ENCODE data around the gene TLE5.

Gene TLE5

GRCh38 chr19:3098515-3099346 is 36.4 kb upstream of the TLE5 start:
- Histone ChIP-seq H2AFZ (ENCODE audit: low read length) (no peak overlapping the region), H3K79me1 (ENCODE audit: low read depth, low read length) (peaks cover 51% of the 10 kb centered on the region), H3K18ac (ENCODE audit: low read length) (no peak overlapping the region), H3K4me1 (ENCODE audit: control insufficient read depth in 2 of 2, insufficient read depth in 1 of 2, low read depth in 1 of 2, low read length in 2 of 2) (peaks cover 13 to 23% of the 10 kb centered on the region in 2 donors), H2BK5ac (ENCODE audit: low read length) (peak overlapping the region; percentile 22), H2BK120ac (ENCODE audit: low read depth, low read length) (no peak overlapping the region), H2BK12ac (ENCODE audit: low read length) (no peak overlapping the region), H3K4ac (ENCODE audit: low read length) (no peak overlapping the region), H3K27me3 (ENCODE audit: control insufficient read depth in 3 of 3, insufficient read depth in 3 of 3, low read depth in 1 of 3, low read length in 3 of 3) (no peaks in the 10 kb centered on the region), H3K23ac (ENCODE audit: low read depth, low read length, poor library complexity) (peak overlapping the region; percentile 9), H3K9me3 (replicated peaks in 1 of 2; ENCODE audit: control insufficient read depth in 2 of 2, insufficient read depth in 1 of 2, low read depth in 1 of 2, low read length in 2 of 2) (no peaks in the 10 kb centered on the region), H2AK5ac (ENCODE audit: low read depth, low read length) (no peak overlapping the region), H3K9ac (ENCODE audit: low read depth, low read length, poor library complexity) (no peak overlapping the region), H3K4me2 (ENCODE audit: insufficient read depth, low read length, poor library complexity, severe bottlenecking) (no peak overlapping the region), H3K27ac (replicated peaks; ENCODE audit: low read length) (no peak overlapping the region), H3K36me3 (replicated peaks in 1 of 2; ENCODE audit: control insufficient read depth in 2 of 2, insufficient read depth in 2 of 2, low read length in 2 of 2) (no peaks in the 10 kb centered on the region), H4K91ac (ENCODE audit: low read depth, low read length, poor library complexity) (no peak overlapping the region), H4K8ac (ENCODE audit: low read depth, low read length) (no peak overlapping the region), H2BK15ac (ENCODE audit: low read length) (no peak overlapping the region), H3K4me3 (ENCODE audit: low read length in 2 of 2) (no peak overlapping the region), H3K14ac (ENCODE audit: low read length) (peak overlapping the region; percentile 63)
- no CpG with 5 or more reads among the region's 40 CpGs for WGBS, 2 donors (ENCODE audit: extremely low coverage in 2 of 2, insufficient read length in 2 of 2, insufficient replicate concordance in 1 of 2)
- no peak for DNase-seq (ENCODE audit: low spot score)

DNA sequence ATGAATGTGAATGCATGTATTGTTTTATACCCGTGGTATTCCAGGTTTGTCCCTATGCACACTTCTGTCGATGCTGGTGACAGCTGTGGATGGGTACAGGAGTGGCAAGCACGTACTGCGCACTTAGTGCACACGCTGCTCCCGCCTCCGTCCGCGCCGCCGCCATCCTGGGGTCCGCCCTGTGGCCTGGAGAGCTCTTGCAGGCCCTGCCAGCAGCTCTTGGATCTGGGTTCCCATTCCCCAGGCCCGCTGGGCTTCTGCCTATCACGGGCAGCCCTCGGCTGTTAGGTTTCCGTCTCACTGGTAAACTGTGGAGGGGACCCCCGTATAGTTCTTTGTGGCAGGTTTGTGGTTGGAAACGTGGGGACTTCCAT is 35.8 kb upstream of the TLE5 start:
- Histone ChIP-seq H3K4me3 (ENCODE audit: low read length in 2 of 2) (no peak overlapping the region), H3K79me1 (ENCODE audit: low read depth, low read length) (peaks cover 51% of the 10 kb centered on the region), H2BK12ac (ENCODE audit: low read length) (no peak overlapping the region), H3K27ac (replicated peaks; ENCODE audit: low read length) (no peak overlapping the region), H3K14ac (ENCODE audit: low read length) (no peak overlapping the region), H2BK5ac (ENCODE audit: low read length) (no peak overlapping the region), H3K27me3 (ENCODE audit: control insufficient read depth in 3 of 3, insufficient read depth in 3 of 3, low read depth in 1 of 3, low read length in 3 of 3) (no peaks in the 10 kb centered on the region), H3K4me1 (ENCODE audit: control insufficient read depth in 2 of 2, insufficient read depth in 1 of 2, low read depth in 1 of 2, low read length in 2 of 2) (peaks cover 13 to 23% of the 10 kb centered on the region in 2 donors), H3K4ac (ENCODE audit: low read length) (no peak overlapping the region), H3K9me3 (replicated peaks in 1 of 2; ENCODE audit: control insufficient read depth in 2 of 2, insufficient read depth in 1 of 2, low read depth in 1 of 2, low read length in 2 of 2) (no peaks in the 10 kb centered on the region), H4K91ac (ENCODE audit: low read depth, low read length, poor library complexity) (no peak overlapping the region), H3K18ac (ENCODE audit: low read length) (no peak overlapping the region), H2AK5ac (ENCODE audit: low read depth, low read length) (no peak overlapping the region), H3K23ac (ENCODE audit: low read depth, low read length, poor library complexity) (no peak overlapping the region), H3K9ac (ENCODE audit: low read depth, low read length, poor library complexity) (no peak overlapping the region), H2BK15ac (ENCODE audit: low read length) (no peak overlapping the region), H3K36me3 (replicated peaks in 1 of 2; ENCODE audit: control insufficient read depth in 2 of 2, insufficient read depth in 2 of 2, low read length in 2 of 2) (no peaks in the 10 kb centered on the region), H2BK120ac (ENCODE audit: low read depth, low read length) (no peak overlapping the region), H3K4me2 (ENCODE audit: insufficient read depth, low read length, poor library complexity, severe bottlenecking) (no peak overlapping the region), H2AFZ (ENCODE audit: low read length) (no peak overlapping the region), H4K8ac (ENCODE audit: low read depth, low read length) (no peak overlapping the region)
- DNase-seq (ENCODE audit: low spot score), result no peak
- WGBS, 2 donors (ENCODE audit: extremely low coverage in 2 of 2, insufficient read length in 2 of 2, insufficient replicate concordance in 1 of 2), result no CpG with 5 or more reads among the region's 18 CpGs

- Histone ChIP-seq H4K91ac (ENCODE audit: low read depth, low read length, poor library complexity) (no peak overlapping the region), H3K27ac (replicated peaks; ENCODE audit: low read length) (no peak overlapping the region), H3K36me3 (replicated peaks in 1 of 2; ENCODE audit: control insufficient read depth in 2 of 2, insufficient read depth in 2 of 2, low read length in 2 of 2) (no peaks in the 10 kb centered on the region), H2AFZ (ENCODE audit: low read length) (no peak overlapping the region), H2BK15ac (ENCODE audit: low read length) (no peak overlapping the region), H2BK120ac (ENCODE audit: low read depth, low read length) (peak overlapping the region; percentile 17), H2BK5ac (ENCODE audit: low read length) (peak overlapping the region; percentile 90), H3K18ac (ENCODE audit: low read length) (peak overlapping the region; percentile 28), H3K9me3 (replicated peaks in 1 of 2; ENCODE audit: control insufficient read depth in 2 of 2, insufficient read depth in 1 of 2, low read depth in 1 of 2, low read length in 2 of 2) (no peaks in the 10 kb centered on the region), H3K4ac (ENCODE audit: low read length) (no peak overlapping the region), H2AK5ac (ENCODE audit: low read depth, low read length) (no peak overlapping the region), H3K14ac (ENCODE audit: low read length) (no peak overlapping the region), H3K27me3 (ENCODE audit: control insufficient read depth in 3 of 3, insufficient read depth in 3 of 3, low read depth in 1 of 3, low read length in 3 of 3) (no peaks in the 10 kb centered on the region), H3K4me3 (ENCODE audit: low read length in 2 of 2) (no peak overlapping the region), H3K9ac (ENCODE audit: low read depth, low read length, poor library complexity) (peak overlapping the region; percentile 44), H3K4me1 (ENCODE audit: control insufficient read depth in 2 of 2, insufficient read depth in 1 of 2, low read depth in 1 of 2, low read length in 2 of 2) (peaks cover 13 to 23% of the 10 kb centered on the region in 2 donors), H4K8ac (ENCODE audit: low read depth, low read length) (no peak overlapping the region), H3K4me2 (ENCODE audit: insufficient read depth, low read length, poor library complexity, severe bottlenecking) (no peak overlapping the region), H2BK12ac (ENCODE audit: low read length) (no peak overlapping the region), H3K79me1 (ENCODE audit: low read depth, low read length) (peaks cover 48% of the 10 kb centered on the region), H3K23ac (ENCODE audit: low read depth, low read length, poor library complexity) (peak overlapping the region; percentile 12)
- DNase-seq (ENCODE audit: low spot score), result no peak
- WGBS, 2 donors (ENCODE audit: extremely low coverage in 2 of 2, insufficient read length in 2 of 2, insufficient replicate concordance in 1 of 2), result no CpG with 5 or more reads among the region's 24 CpGs
Observed at GRCh38 chr19:3097442-3097871, 35.2 kb upstream of the TLE5 start.

DNA sequence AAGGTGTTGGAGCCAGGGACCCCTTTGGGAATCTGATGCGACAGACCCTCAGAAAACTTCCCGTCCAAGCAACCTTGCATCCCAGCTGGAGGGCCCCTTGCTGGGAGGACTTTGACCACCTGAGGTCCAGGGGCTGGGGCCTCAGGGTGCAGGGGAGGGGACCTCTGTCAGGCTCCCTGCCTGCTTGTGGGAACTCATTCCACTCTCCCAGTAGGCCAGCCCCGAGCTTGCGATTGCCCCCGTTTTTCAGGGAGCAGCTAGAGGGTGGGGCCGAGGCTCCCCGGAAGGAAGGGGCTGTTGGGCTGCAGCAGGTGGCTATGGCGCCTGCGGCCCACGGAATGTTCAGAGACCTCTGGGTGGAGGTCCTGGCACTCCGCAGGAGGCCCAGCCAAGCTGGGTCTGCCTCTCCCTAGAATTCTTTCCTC is 34.6 kb upstream of the TLE5 start:
- peak overlapping the region; percentile 48 for H3K23ac ChIP-seq (ENCODE audit: low read depth, low read length, poor library complexity)
- no peak for DNase-seq (ENCODE audit: low spot score)
- no peak overlapping the region for H3K4me3 ChIP-seq (ENCODE audit: low read length in 2 of 2)
- H3K4me2 ChIP-seq (ENCODE audit: insufficient read depth, low read length, poor library complexity, severe bottlenecking), result no peak overlapping the region
- H4K8ac ChIP-seq (ENCODE audit: low read depth, low read length), result peak overlapping the region; percentile 17
- peaks cover 13 to 23% of the 10 kb centered on the region in 2 donors for H3K4me1 ChIP-seq (ENCODE audit: control insufficient read depth in 2 of 2, insufficient read depth in 1 of 2, low read depth in 1 of 2, low read length in 2 of 2)
- H3K36me3 ChIP-seq (replicated peaks in 1 of 2; ENCODE audit: control insufficient read depth in 2 of 2, insufficient read depth in 2 of 2, low read length in 2 of 2), result no peaks in the 10 kb centered on the region
- peak overlapping the region; percentile 90 for H2BK5ac ChIP-seq (ENCODE audit: low read length)
- peak overlapping the region; percentile 15 for H2AK5ac ChIP-seq (ENCODE audit: low read depth, low read length)
- H3K9ac ChIP-seq (ENCODE audit: low read depth, low read length, poor library complexity), result peak overlapping the region; percentile 63
- no peak overlapping the region for H3K4ac ChIP-seq (ENCODE audit: low read length)
- no peaks in the 10 kb centered on the region for H3K27me3 ChIP-seq (ENCODE audit: control insufficient read depth in 3 of 3, insufficient read depth in 3 of 3, low read depth in 1 of 3, low read length in 3 of 3)
- no peak overlapping the region for H2AFZ ChIP-seq (ENCODE audit: low read length)
- H2BK120ac ChIP-seq (ENCODE audit: low read depth, low read length), result peak overlapping the region; percentile 17
- WGBS, 2 donors (ENCODE audit: extremely low coverage in 2 of 2, insufficient read length in 2 of 2, insufficient replicate concordance in 1 of 2), result no CpG with 5 or more reads among the region's 11 CpGs
- no peak overlapping the region for H4K91ac ChIP-seq (ENCODE audit: low read depth, low read length, poor library complexity)
- no peaks in the 10 kb centered on the region for H3K9me3 ChIP-seq (replicated peaks in 1 of 2; ENCODE audit: control insufficient read depth in 2 of 2, insufficient read depth in 1 of 2, low read depth in 1 of 2, low read length in 2 of 2)
- peaks cover 43% of the 10 kb centered on the region for H3K79me1 ChIP-seq (ENCODE audit: low read depth, low read length)
- no peak overlapping the region for H3K27ac ChIP-seq (replicated peaks; ENCODE audit: low read length)
- H2BK12ac ChIP-seq (ENCODE audit: low read length), result peak overlapping the region; percentile 25
- H3K18ac ChIP-seq (ENCODE audit: low read length), result no peak overlapping the region
- no peak overlapping the region for H2BK15ac ChIP-seq (ENCODE audit: low read length)
- H3K14ac ChIP-seq (ENCODE audit: low read length), result no peak overlapping the region

All from neuronal stem cell (in vitro differentiated cells).